ENCODE results near the gene SMYD5. TPM values are rescaled to one million over a fixed set of nuclear protein-coding genes. Genes with fewer than 3 reads are reported as not detected.

SMYD5 gene
- total RNA-seq, 1 donor from 2014 or later: 37.8 TPM

GRCh38 chr2:73227086-73227485 is 13.0 kb downstream of the SMYD5 start:
- Mint-ChIP-seq H3K4me3 (no peak overlapping the region), H3K27ac (no peak overlapping the region), H3K9me3 (no peaks in the 10 kb centered on the region), H3K36me3 (ENCODE audit: low read depth) (peaks cover 39% of the 10 kb centered on the region), H3K4me1 (no peaks in the 10 kb centered on the region), H3K27me3 (no peaks in the 10 kb centered on the region)
- TF ChIP-seq CTCF (IDR thresholded peaks at IDR 0.05): no peak
- ChIA-PET CTCF (no interaction called here), POLR2A (no interaction called here)
- intact Hi-C loops (cut with micrococcal nuclease): no loop called here
- ATAC-seq (ENCODE audit: low read depth): no peak
- DNase-seq: no peak

- POLR2A ChIA-PET: no interaction called here
Measured at GRCh38 chr2:73228631-73229030, 14.6 kb downstream of the SMYD5 start.

GRCh38 chr2:73232403-73233153 is 18.5 kb downstream of the SMYD5 start:
- H3K27ac Mint-ChIP-seq: no peak overlapping the region
- H3K36me3 Mint-ChIP-seq (ENCODE audit: low read depth): peaks cover 26% of the 10 kb centered on the region
- H3K4me1 Mint-ChIP-seq: peaks cover 37% of the 10 kb centered on the region
- no peak for DNase-seq
- TF ChIP-seq CTCF (IDR thresholded peaks at IDR 0.05): no peak
- ATAC-seq (ENCODE audit: low read depth): no peak
- no peaks in the 10 kb centered on the region for H3K27me3 Mint-ChIP-seq
- ChIA-PET CTCF (interaction anchor here (1.6 to 2.8 kb wide), 4 partner anchors 20 to 154 kb away, joined by 4 to 23 read pairs (median 8); partner anchors contain the start of gene ALMS1), POLR2A (interaction anchor here (0.6 to 4.5 kb wide), 14 partner anchors 17 to 1421 kb away, joined by 3 to 51 read pairs (median 9); partner anchors contain the start of genes ALMS1, EGR4, EMX1 and FBXO41)
- peak overlapping the region; percentile 95 for H3K4me3 Mint-ChIP-seq
- intact Hi-C loops (cut with micrococcal nuclease): loop anchor here (1.0 to 5.0 kb wide), 7 partner anchors 18 to 1900 kb away; partner anchors contain the start of genes DGUOK, EXOC6B, RAB11FIP5 and SEMA4F
- H3K9me3 Mint-ChIP-seq: no peaks in the 10 kb centered on the region

More at GRCh38 chr2:73228631-73229030, 14.6 kb downstream of the SMYD5 start:
- CTCF ChIA-PET: no interaction called here
- DNase-seq (no peak), ATAC-seq (ENCODE audit: low read depth) (no peak)
- intact Hi-C loops (cut with micrococcal nuclease): no loop called here
- no peaks in the 10 kb centered on the region for H3K9me3 Mint-ChIP-seq
- H3K4me3 Mint-ChIP-seq: no peak overlapping the region
- no peak for TF ChIP-seq CTCF (IDR thresholded peaks at IDR 0.05)
- H3K27me3 Mint-ChIP-seq: no peaks in the 10 kb centered on the region
- no peak overlapping the region for H3K27ac Mint-ChIP-seq
- H3K4me1 Mint-ChIP-seq: peaks cover 8% of the 10 kb centered on the region
- H3K36me3 Mint-ChIP-seq (ENCODE audit: low read depth): peaks cover 25% of the 10 kb centered on the region

- intact Hi-C loops (cut with micrococcal nuclease): loop anchor here (1.0 to 5.0 kb wide), 7 partner anchors 19 to 1901 kb away; partner anchors contain the start of genes DGUOK, EXOC6B, RAB11FIP5 and SEMA4F
- peak; percentile 87 for ATAC-seq (ENCODE audit: low read depth)
- Mint-ChIP-seq H3K27me3 (no peaks in the 10 kb centered on the region), H3K27ac (peak within 1 kb of the TSS; percentile 93), H3K4me3 (peak within 1 kb of the TSS; percentile 95), H3K9me3 (no peaks in the 10 kb centered on the region), H3K4me1 (peaks cover 38% of the 10 kb centered on the region), H3K36me3 (ENCODE audit: low read depth) (peaks cover 30% of the 10 kb centered on the region)
- ChIA-PET POLR2A (interaction anchor here (0.6 to 4.5 kb wide), 25 partner anchors 8 to 1421 kb away, joined by 3 to 51 read pairs (median 5); partner anchors contain the start of genes ALMS1, EGR4, EMX1 and FBXO41), CTCF (interaction anchor here (1.1 to 2.8 kb wide), 6 partner anchors 21 to 217 kb away, joined by 3 to 23 read pairs (median 6); partner anchors contain the start of gene ALMS1)
- no peak for TF ChIP-seq CTCF (IDR thresholded peaks at IDR 0.05)
- DNase-seq: peak; percentile 84
Measured at GRCh38 chr2:73233154-73233931, 19.3 kb downstream of the SMYD5 start, which contains the start of gene PRADC1. PRADC1 (minus strand) TSS chr2:73233239; CDS start chr2:73233160, 79 bp downstream.

Data from activated B cell treated with CpG ODN at 0.5 μM for 24 hours (primary cell).